Esophagus (tissue), 2 donors: ENCODE results near the gene MACROD2. TPM values are rescaled to one million over a fixed set of nuclear protein-coding genes. Genes with fewer than 3 reads are reported as not detected.

Experiments used
- H3K27ac ChIP-seq, 2 donors: one replicate each; pipeline ENCODE4 v1.5.1; 2013; ENCODE audit warnings: low read depth in 2 of 2, mild to moderate bottlenecking in 2 of 2, inconsistent platforms in 1 of 2, low read length in 1 of 2, moderate library complexity in 1 of 2
- H3K27me3 ChIP-seq, 2 donors: one replicate each; pipeline ENCODE4 v1.6.1; 2013; ENCODE audit warnings: low read length in 2 of 2, control low read depth in 1 of 2, mild to moderate bottlenecking in 1 of 2; ENCODE audit not compliant: insufficient read depth in 2 of 2, control insufficient read depth in 1 of 2
- H3K36me3 ChIP-seq, 2 donors: one replicate each; pipeline ENCODE4 v1.6.1; 2013; ENCODE audit warnings: low read length in 1 of 2; ENCODE audit not compliant: control insufficient read depth in 2 of 2, insufficient read depth in 2 of 2
- H3K4me1 ChIP-seq, 2 donors: one replicate each; pipeline ENCODE4 v1.6.1; 2013; ENCODE audit warnings: low read length in 1 of 2; ENCODE audit not compliant: control insufficient read depth in 2 of 2, insufficient read depth in 2 of 2
- H3K4me3 ChIP-seq, 2 donors: one replicate each; pipeline ENCODE4 v1.5.1; 2013; ENCODE audit warnings: low read length in 2 of 2, mild to moderate bottlenecking in 2 of 2, low read depth in 1 of 2, moderate library complexity in 1 of 2
- H3K9me3 ChIP-seq, 2 donors: one replicate each; pipeline ENCODE4 v1.6.1; 2013; ENCODE audit warnings: mild to moderate bottlenecking in 2 of 2, low read depth in 1 of 2, low read length in 1 of 2, moderate library complexity in 1 of 2; ENCODE audit not compliant: control insufficient read depth in 2 of 2, insufficient read depth in 1 of 2
- WGBS, 2 donors: extraction: QIAGEN DNeasy Blood & Tissue Kit; methylation state at CpG; one replicate each; pipeline ENCODE4 v1.1.7; 2013; 5-methylcytosine and 5-hydroxymethylcytosine counted together
- polyA plus RNA-seq, 2 donors: library from polyadenylated mRNA; stranded (reverse); fragments of 200-250 nt; gene quantifications; one replicate each; pipeline ENCODE4 v1.2.3, GENCODE V29; 2013
- donor health status: healthy with polysubstance abuse.
- donor health status: Bipolar disorder and iron deficiency.

The MACROD2 gene
- polyA plus RNA-seq, 2 donors = 0.64 to 1.9 TPM

- Histone ChIP-seq H3K9me3 (no peaks in the 10 kb centered on the region), H3K4me3 (no peak overlapping the region), H3K4me1 (no peaks in the 10 kb centered on the region), H3K36me3 (no peaks in the 10 kb centered on the region), H3K27ac (no peak overlapping the region), H3K27me3 (no peaks in the 10 kb centered on the region)
- 86 to 91% methylated on average over 4 of the region's 4 CpGs for WGBS, 2 donors
These were observed 1597.8 kb downstream of the MACROD2 start for GRCh38 chr20:15593081-15593480.

DNA sequence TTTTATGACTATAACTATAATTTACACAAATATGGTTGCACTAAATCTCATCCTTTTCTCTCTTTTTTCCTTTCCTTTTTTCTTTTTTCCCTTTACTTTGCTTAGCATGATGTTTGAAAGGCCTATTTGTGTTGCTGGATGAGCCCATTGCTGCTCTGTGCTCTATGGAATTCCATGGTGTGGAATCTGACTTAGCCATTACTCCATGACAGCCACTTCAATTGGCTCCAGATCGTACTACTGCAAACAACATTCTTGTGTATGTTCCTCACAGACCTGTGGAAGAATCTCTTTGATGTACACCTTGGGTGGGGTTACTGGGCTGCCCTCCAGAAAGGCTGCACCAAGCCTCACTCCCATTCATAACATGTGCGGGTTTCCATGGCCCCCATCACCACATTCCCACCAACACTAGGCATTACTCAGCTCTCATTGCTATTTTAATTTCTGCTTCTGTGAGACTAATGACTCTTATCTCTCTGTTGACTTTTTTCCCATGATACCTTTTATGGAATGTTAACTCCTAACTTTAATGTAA lies 1598.9 kb downstream of the MACROD2 start:
- no peak overlapping the region for H3K4me3 ChIP-seq
- no peaks in the 10 kb centered on the region for H3K36me3 ChIP-seq
- no peaks in the 10 kb centered on the region for H3K27me3 ChIP-seq
- WGBS, 2 donors = 46 to 51% methylated on average over 2 of the region's 2 CpGs
- no peaks in the 10 kb centered on the region for H3K9me3 ChIP-seq
- no peaks in the 10 kb centered on the region for H3K4me1 ChIP-seq
- H3K27ac ChIP-seq = no peak overlapping the region

DNA sequence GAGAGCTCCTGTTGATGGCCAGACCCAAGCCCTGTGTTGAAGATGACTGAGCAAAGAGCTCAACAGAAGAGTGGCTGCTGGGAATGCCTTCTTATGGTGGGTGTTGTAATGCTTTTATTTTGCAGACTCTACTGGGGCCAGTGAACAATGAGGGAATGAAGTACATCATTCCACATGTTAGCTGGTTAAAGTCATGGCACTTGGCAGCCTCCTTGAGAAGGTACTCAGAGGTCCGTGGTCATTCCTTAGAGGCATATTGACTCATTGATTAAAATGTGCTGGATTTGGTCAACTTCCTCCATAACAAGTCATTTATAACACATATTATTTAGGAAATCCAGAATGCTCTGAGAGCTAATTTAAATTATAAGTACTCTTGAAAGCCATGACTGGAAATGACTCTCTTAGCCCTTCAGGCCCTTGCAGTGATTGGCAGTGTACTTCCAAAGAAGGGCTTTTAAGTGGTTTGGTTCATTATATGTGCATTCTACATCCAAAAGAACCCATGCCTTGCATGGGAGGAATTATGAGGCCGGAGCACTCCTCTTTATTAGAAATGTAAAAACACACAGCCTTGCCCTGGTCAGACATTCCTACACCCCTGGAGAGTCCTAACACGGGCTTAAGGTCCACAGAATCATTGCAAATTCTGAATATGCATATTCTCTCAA lies 1601.0 kb downstream of the MACROD2 start:
- Histone ChIP-seq H3K4me3 (no peak overlapping the region), H3K27ac (no peak overlapping the region), H3K27me3 (no peaks in the 10 kb centered on the region), H3K4me1 (no peaks in the 10 kb centered on the region), H3K9me3 (no peaks in the 10 kb centered on the region), H3K36me3 (no peaks in the 10 kb centered on the region)
- WGBS, 2 donors = 78 to 79% methylated on average over 3 of the region's 3 CpGs

- H3K27ac ChIP-seq = no peak overlapping the region
- H3K27me3 ChIP-seq = no peaks in the 10 kb centered on the region
- WGBS, 2 donors = 68 to 83% methylated on average over 2 of the region's 2 CpGs
- no peak overlapping the region for H3K4me3 ChIP-seq
- no peaks in the 10 kb centered on the region for H3K9me3 ChIP-seq
- H3K4me1 ChIP-seq = no peaks in the 10 kb centered on the region
- H3K36me3 ChIP-seq = no peaks in the 10 kb centered on the region
These were observed 1602.0 kb downstream of the MACROD2 start for GRCh38 chr20:15597306-15597705.

DNA sequence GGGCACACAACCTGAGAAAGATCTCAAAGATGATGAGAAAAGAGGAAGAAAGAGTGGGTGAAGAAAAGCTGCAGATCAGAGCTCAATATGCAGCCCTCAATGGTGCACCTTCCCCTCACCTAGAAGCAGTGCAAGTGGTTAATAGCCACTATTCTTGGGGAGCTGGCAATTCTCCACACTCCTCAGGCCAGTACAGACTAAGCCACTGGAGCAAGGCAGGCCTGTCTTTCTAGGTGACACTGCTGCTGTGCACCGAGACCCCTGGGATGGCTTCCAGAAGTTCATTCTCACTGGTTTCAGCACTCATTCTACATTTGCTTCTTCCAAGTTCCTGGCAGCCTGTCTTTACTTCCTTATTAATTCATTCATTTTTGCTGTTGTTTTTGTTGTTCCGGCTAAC lies 1604.6 kb downstream of the MACROD2 start:
- Histone ChIP-seq H3K4me1 (no peaks in the 10 kb centered on the region), H3K27me3 (no peaks in the 10 kb centered on the region), H3K9me3 (no peaks in the 10 kb centered on the region), H3K27ac (no peak overlapping the region), H3K36me3 (no peaks in the 10 kb centered on the region), H3K4me3 (no peak overlapping the region)
- WGBS, 2 donors = 86% methylated on average over 2 of the region's 2 CpGs

- H3K27me3 ChIP-seq = no peaks in the 10 kb centered on the region
- no peaks in the 10 kb centered on the region for H3K9me3 ChIP-seq
- H3K4me3 ChIP-seq = no peak overlapping the region
- H3K27ac ChIP-seq = no peak overlapping the region
- no peaks in the 10 kb centered on the region for H3K36me3 ChIP-seq
- 90 to 92% methylated on average over 2 of the region's 2 CpGs for WGBS, 2 donors
- no peaks in the 10 kb centered on the region for H3K4me1 ChIP-seq
These were observed 1605.2 kb downstream of the MACROD2 start for GRCh38 chr20:15600565-15600964.

DNA sequence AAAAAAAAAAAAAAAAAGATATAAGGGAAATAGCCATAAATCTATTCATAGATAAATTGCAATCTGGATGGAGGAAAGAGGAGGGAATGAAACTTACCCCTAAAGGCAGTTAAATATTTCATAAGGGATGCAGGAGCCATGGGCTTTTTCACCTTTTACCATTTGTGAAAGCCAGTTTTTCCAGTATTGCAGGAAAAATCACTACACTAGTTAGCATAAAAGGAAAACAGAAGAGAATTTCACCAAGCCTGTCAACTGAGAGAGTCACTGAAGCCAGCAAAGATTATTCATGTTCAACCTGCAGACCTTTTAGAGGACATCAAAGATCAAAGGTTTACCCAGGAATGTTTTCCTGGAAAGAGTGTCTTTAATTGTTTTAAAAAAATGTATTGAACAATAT lies 1608.2 kb downstream of the MACROD2 start:
- Histone ChIP-seq H3K27me3 (no peaks in the 10 kb centered on the region), H3K4me3 (no peak overlapping the region), H3K4me1 (no peaks in the 10 kb centered on the region), H3K27ac (no peak overlapping the region), H3K36me3 (no peaks in the 10 kb centered on the region), H3K9me3 (no peaks in the 10 kb centered on the region)

GRCh38 chr20:15603978-15604805 lies 1608.9 kb downstream of the MACROD2 start:
- no peaks in the 10 kb centered on the region for H3K36me3 ChIP-seq
- WGBS, 2 donors = 65 to 66% methylated on average over 4 of the region's 4 CpGs
- H3K27me3 ChIP-seq = no peaks in the 10 kb centered on the region
- H3K4me3 ChIP-seq = no peak overlapping the region
- H3K9me3 ChIP-seq = no peaks in the 10 kb centered on the region
- no peak overlapping the region for H3K27ac ChIP-seq
- no peaks in the 10 kb centered on the region for H3K4me1 ChIP-seq

GRCh38 chr20:15609921-15610320 lies 1614.6 kb downstream of the MACROD2 start:
- Histone ChIP-seq H3K4me3 (no peak overlapping the region), H3K27ac (no peak overlapping the region), H3K36me3 (no peaks in the 10 kb centered on the region), H3K9me3 (no peaks in the 10 kb centered on the region), H3K27me3 (no peaks in the 10 kb centered on the region), H3K4me1 (no peaks in the 10 kb centered on the region)
- WGBS, 2 donors = 69 to 72% methylated on average over 4 of the region's 4 CpGs
